GM21515 (cell line): ENCODE measurements around the gene SPCS3.
"Not testable (repeated sequence)": the region's sequence is repeated elsewhere in the genome, so short reads cannot be mapped to it uniquely, and the experiment has no call there.

Experiments
- ATAC-seq: cut with Tn5 transposase; IDR thresholded peaks from one replicate; pipeline ENCODE4 v1.9.1; 2021; ENCODE audit not compliant: unreplicated experiment

Gene SPCS3

GRCh38 chr4:176302283-176303275, 17.2 kb upstream of the SPCS3 start:
- ATAC-seq, result no peak

GRCh38 chr4:176303938-176304337, 15.8 kb upstream of the SPCS3 start:
- ATAC-seq, result no peak

GRCh38 chr4:176306837-176307665, 12.7 kb upstream of the SPCS3 start:
- ATAC-seq, result no peak

DNA sequence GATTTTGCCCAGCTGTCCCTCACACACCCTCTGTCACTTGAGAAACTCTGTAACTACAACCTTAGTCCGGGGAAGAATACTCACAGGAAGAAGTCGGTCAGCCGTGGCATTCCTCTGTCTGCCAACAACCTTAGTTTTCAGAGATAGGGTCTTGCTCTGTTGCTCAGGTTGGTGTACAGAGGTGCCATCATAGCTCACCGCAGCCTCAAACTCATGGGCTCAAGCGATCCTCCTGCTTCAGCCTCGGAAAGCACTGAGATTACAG, 12.2 kb upstream of the SPCS3 start:
- no peak for ATAC-seq

DNA sequence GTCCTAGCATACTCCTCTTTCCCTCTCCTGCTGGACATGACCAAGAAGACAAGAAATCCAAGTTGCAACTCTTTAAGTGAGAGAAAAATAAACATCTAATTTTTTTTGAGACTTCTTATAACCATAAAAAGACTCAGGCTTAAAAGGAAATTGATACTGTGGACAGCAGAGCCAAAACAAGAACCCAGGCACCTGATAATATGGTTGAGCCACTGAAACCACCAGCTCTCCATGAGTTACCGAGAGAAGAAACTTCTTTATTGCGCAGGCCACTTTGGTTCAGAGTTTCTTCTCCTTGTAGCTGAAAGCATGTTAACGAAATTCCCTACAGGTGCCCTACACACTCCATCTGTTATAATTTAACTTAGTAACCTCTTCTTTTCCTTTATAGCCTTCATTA, 11.3 kb upstream of the SPCS3 start:
- ATAC-seq, result peak; percentile 64

- ATAC-seq, result peak; percentile 99
Observed at GRCh38 chr4:176309046-176309445, 10.7 kb upstream of the SPCS3 start.

GRCh38 chr4:176309772-176310171, 10.0 kb upstream of the SPCS3 start:
- no peak for ATAC-seq

DNA sequence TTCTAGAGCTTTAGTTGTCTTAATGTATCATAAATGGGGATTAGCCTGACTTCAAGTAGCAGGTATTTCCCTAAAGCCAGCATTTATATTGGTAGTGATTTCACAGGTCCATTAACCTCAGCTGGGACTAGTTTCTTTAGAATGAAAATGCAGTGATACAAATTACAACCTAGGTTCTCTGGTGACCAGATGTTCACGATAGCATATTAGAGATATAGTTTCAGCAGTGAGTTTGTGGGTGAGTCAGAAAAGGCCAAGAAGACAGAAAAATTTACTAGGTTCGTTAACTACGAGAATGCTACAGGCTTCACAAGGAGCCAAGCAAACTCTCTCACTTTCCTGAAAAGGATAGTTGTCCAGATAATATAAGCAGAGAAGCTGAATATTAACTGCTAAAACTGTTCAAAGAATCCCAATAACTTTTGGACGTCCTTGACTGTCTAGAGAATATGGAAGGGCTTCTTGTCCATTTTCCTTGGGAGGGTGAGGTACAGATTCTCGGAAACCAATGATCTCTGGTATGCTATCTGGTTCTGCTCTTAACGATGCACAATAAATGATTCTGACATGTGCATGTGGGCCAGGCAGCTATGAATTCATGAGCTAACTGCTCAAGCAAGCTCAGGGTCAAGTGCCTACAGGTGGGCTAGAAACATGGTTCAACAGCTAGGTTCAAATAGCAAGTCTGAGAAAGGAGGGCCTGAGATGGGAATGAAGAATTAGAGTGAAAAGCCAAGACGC, 6.0 kb upstream of the SPCS3 start:
- ATAC-seq, result no peak

DNA sequence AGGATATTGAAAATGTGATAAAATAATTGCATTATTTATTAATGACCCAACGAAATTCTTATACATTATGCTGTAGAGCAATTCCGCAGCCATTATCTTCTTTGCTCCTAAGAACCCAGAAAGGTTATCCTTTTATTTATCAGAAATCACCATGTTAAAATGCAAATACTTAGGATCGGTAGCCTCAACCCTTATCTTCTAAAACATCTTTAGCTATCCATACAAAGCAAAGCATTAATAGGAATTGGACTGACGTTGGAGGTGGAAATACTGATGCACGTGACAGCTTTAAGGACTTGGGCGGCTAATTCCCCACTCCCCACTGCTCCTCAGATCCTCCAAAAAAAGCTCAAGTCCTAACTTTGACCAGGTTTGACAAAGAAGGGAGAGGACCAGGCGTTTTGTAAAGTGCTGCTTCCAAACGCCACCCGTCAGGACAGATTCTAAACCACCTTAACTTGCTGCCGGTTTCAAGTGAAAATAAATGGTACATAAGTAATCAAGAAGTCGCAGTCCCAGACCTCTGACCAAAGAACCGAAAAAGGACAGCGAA, 539 bp upstream of the SPCS3 start:
- ATAC-seq, result no peak

DNA sequence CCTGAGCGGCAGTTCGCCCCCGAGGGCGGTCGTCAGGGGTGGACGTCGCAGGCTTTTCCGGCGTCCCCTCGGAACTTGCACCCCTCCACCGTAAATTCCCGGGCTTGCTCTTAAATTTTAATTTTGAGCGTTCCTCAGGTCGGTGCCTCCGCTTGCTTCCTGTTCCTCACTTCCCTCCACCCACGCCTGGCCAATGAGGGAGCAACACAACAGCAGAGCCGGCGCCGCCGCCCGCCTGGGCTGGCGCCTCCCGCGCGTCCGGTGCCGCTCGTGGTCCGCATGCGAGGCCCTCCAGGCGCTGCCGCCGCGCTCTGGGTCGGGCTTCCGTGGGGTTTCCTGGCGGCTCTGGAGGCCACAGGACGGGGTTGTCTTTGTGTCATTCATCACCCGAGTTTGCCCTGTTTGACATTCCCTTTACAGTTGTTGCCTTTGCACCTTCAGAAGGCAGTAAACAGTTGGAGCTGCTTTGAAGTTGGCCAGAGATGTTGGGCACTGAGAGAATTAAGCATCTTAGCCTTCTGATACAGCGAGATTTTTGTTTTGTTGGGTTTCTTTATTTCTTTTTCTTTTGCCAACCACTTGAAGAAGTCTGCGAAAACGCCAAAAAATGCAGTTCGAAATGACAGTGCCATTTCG, 692 bp downstream of the SPCS3 start:
- ATAC-seq, result peak; percentile 77

GRCh38 chr4:176320976-176321361, 1.2 kb downstream of the SPCS3 start:
- no peak for ATAC-seq

DNA sequence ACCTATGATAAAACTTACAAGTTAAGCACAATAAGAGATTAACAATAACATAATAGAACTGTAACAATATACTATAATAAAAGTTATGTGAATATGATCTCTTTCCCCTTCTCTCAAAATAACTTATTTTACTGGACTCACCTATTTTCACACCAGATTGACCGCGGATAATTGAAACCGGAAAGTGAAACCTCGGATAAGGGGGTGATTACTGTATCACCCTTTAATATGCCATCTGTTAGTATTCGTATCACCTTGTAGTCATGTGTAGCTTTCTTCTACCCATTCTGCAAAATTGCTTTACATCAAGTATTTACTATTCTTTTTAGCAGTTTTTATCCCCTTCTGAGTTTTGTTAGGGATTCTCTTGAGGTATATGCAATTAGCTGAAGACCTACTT, 1.8 kb downstream of the SPCS3 start:
- ATAC-seq, result no peak

GRCh38 chr4:176323511-176324160, 3.9 kb downstream of the SPCS3 start:
- ATAC-seq, result no peak

DNA sequence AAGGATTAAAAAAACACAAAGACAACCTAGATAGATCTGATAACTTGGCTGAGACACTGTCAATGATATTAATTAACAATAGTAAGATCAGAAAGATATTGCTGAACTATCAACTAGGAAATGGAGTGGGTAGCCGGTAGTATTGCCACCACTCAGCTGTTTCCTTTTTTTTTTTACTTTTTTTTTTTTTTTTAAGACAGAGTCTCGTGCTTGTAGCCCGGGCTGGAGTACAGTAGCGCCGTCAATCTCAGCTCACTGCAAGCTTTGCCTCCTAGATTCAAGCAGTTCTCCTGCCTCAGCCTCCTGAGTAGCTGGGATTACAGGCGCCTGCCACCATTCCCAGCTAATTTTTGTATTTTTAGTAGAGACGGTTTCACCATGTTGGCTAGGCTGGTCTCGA, 5.1 kb downstream of the SPCS3 start:
- not testable (repeated sequence) for ATAC-seq

GRCh38 chr4:176333076-176333475, 13.3 kb downstream of the SPCS3 start:
- no peak for ATAC-seq

- no peak for ATAC-seq
Observed at GRCh38 chr4:176334066-176334465, 14.3 kb downstream of the SPCS3 start.

DNA sequence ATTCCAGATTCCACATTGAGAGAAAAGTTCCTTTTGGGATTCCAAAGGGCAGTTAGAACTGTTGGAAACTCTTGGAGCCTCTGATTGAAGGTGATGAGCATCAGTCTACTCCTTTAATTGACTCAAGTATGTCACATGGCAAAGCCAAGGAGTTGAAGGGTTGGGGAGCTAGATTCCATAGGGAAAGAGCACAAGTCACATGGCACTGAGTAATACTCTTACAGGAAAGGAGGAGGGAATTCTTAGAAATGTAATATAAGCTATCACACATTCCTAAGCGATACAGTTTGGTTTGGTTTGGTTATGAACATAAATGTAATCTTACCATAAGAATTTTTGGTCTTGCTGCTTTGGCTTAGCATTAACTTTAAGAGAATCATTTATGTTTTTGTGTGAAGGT, 15.7 kb downstream of the SPCS3 start:
- no peak for ATAC-seq

DNA sequence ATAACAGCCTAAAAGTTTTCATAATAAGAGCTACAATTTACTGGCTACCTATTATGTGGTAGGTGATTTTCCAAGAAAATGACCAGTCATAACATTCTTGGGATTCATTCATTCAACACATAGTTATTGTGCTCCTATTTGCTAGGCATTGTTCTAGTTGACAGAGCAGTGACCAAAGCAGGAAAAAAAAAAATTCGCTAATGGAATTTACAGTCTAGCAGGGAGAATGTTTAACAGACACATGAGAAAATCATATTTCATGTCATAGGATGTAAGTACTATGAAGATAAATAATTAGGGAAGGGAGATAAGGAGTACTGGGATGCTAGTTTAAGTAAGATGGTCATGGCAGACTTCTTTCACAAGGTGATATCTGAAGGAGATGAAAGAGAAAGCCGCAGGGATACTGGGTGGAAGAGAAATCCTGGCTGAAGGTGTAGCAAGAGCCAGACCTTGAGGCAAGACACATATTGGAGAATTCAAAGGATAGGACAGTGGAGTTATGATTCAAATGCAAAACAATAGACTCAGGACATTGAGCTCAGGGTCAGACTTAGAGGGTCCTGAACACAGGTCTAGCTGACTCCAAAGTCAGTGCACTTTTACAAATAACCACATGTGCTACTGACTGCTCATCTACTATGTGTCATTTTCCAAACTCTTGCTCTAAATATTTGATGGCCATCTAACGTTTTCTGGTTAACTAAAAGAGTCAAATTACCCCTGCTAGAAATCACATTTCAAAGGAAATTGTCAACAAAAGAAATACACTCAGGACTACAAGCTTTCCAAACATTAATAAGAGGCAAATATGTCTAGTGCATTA, 20.4 kb downstream of the SPCS3 start:
- ATAC-seq, result no peak
